ENCODE measurements around the gene SPRY4. TPM values are rescaled to one million over a fixed set of nuclear protein-coding genes. Genes with fewer than 3 reads are reported as not detected.
"Not testable (repeated sequence)": the region's sequence is repeated elsewhere in the genome, so short reads cannot be mapped to it uniquely, and the experiment has no call there.

Gene SPRY4
- total RNA-seq, 2 experiments from 2014 or later: 0.31 to 0.67 TPM

GRCh38 chr5:142283304-142283703, 41.5 kb downstream of the SPRY4 start:
- no peak overlapping the region for H3K4me3 Mint-ChIP-seq

GRCh38 chr5:142281966-142282365, 42.9 kb downstream of the SPRY4 start:
- DNase-seq: no peak
- Mint-ChIP-seq H3K27me3 (ENCODE audit: low read depth) (no peaks in the 10 kb centered on the region), H3K4me3 (no peak overlapping the region), H3K27ac (no peak overlapping the region), H3K9me3 (no peaks in the 10 kb centered on the region), H3K36me3 (ENCODE audit: low read depth) (no peaks in the 10 kb centered on the region), H3K4me1 (ENCODE audit: low read depth) (no peaks in the 10 kb centered on the region)
- intact Hi-C loops (cut with micrococcal nuclease): no loop called here
- CTCF ChIA-PET: no interaction called here

More at GRCh38 chr5:142283304-142283703, 41.5 kb downstream of the SPRY4 start:
- no peaks in the 10 kb centered on the region for H3K27me3 Mint-ChIP-seq (ENCODE audit: low read depth)
- no peaks in the 10 kb centered on the region for H3K9me3 Mint-ChIP-seq
- CTCF ChIA-PET: no interaction called here
- H3K36me3 Mint-ChIP-seq (ENCODE audit: low read depth): no peaks in the 10 kb centered on the region
- no peak overlapping the region for H3K27ac Mint-ChIP-seq
- peaks cover 7% of the 10 kb centered on the region for H3K4me1 Mint-ChIP-seq (ENCODE audit: low read depth)
- intact Hi-C loops (cut with micrococcal nuclease): no loop called here
- no peak for DNase-seq

GRCh38 chr5:142281008-142281367, 43.8 kb downstream of the SPRY4 start:
- Mint-ChIP-seq H3K4me1 (ENCODE audit: low read depth) (no peaks in the 10 kb centered on the region), H3K9me3 (no peaks in the 10 kb centered on the region), H3K36me3 (ENCODE audit: low read depth) (no peaks in the 10 kb centered on the region), H3K27me3 (ENCODE audit: low read depth) (no peaks in the 10 kb centered on the region), H3K27ac (no peak overlapping the region), H3K4me3 (no peak overlapping the region)
- intact Hi-C loops (cut with micrococcal nuclease): no loop called here
- CTCF ChIA-PET: no interaction called here
- DNase-seq: no peak

- no peak overlapping the region for H3K27ac Mint-ChIP-seq
- no peaks in the 10 kb centered on the region for H3K36me3 Mint-ChIP-seq (ENCODE audit: low read depth)
- H3K27me3 Mint-ChIP-seq (ENCODE audit: low read depth): no peaks in the 10 kb centered on the region
- H3K4me1 Mint-ChIP-seq (ENCODE audit: low read depth): no peaks in the 10 kb centered on the region
- H3K4me3 Mint-ChIP-seq: no peak overlapping the region
- intact Hi-C loops (cut with micrococcal nuclease): no loop called here
- H3K9me3 Mint-ChIP-seq: no peaks in the 10 kb centered on the region
- CTCF ChIA-PET: no interaction called here
- DNase-seq: no peak
Observed at GRCh38 chr5:142280066-142281007, 44.5 kb downstream of the SPRY4 start.

GRCh38 chr5:142278627-142279026, 46.2 kb downstream of the SPRY4 start:
- H3K27me3 Mint-ChIP-seq (ENCODE audit: low read depth): no peaks in the 10 kb centered on the region

GRCh38 chr5:142277796-142278195, 47.0 kb downstream of the SPRY4 start:
- CTCF ChIA-PET: interaction anchor here (0.7 kb wide), 1 partner anchor 356 kb away, joined by 5 read pairs; no protein-coding TSS in a partner anchor
- intact Hi-C loops (cut with micrococcal nuclease): no loop called here
- no peaks in the 10 kb centered on the region for H3K27me3 Mint-ChIP-seq (ENCODE audit: low read depth)

More at GRCh38 chr5:142278627-142279026, 46.2 kb downstream of the SPRY4 start:
- no peaks in the 10 kb centered on the region for H3K9me3 Mint-ChIP-seq
- H3K27ac Mint-ChIP-seq: no peak overlapping the region
- no peaks in the 10 kb centered on the region for H3K4me1 Mint-ChIP-seq (ENCODE audit: low read depth)
- H3K36me3 Mint-ChIP-seq (ENCODE audit: low read depth): no peaks in the 10 kb centered on the region
- no peak for DNase-seq
- CTCF ChIA-PET: interaction anchor here (0.7 kb wide), 1 partner anchor 355 kb away, joined by 5 read pairs; no protein-coding TSS in a partner anchor
- no peak overlapping the region for H3K4me3 Mint-ChIP-seq
- intact Hi-C loops (cut with micrococcal nuclease): no loop called here

GRCh38 chr5:142276517-142276916, 48.3 kb downstream of the SPRY4 start:
- CTCF ChIA-PET: no interaction called here
- H3K4me1 Mint-ChIP-seq (ENCODE audit: low read depth): no peaks in the 10 kb centered on the region
- no peaks in the 10 kb centered on the region for H3K36me3 Mint-ChIP-seq (ENCODE audit: low read depth)
- H3K4me3 Mint-ChIP-seq: no peak overlapping the region
- intact Hi-C loops (cut with micrococcal nuclease): no loop called here
- DNase-seq: no peak
- H3K9me3 Mint-ChIP-seq: no peaks in the 10 kb centered on the region
- H3K27ac Mint-ChIP-seq: no peak overlapping the region
- H3K27me3 Mint-ChIP-seq (ENCODE audit: low read depth): no peaks in the 10 kb centered on the region

More at GRCh38 chr5:142277796-142278195, 47.0 kb downstream of the SPRY4 start:
- H3K4me1 Mint-ChIP-seq (ENCODE audit: low read depth): no peaks in the 10 kb centered on the region
- DNase-seq: no peak
- H3K36me3 Mint-ChIP-seq (ENCODE audit: low read depth): no peaks in the 10 kb centered on the region
- H3K27ac Mint-ChIP-seq: no peak overlapping the region
- H3K9me3 Mint-ChIP-seq: no peaks in the 10 kb centered on the region
- H3K4me3 Mint-ChIP-seq: no peak overlapping the region

GRCh38 chr5:142275496-142275895, 49.3 kb downstream of the SPRY4 start:
- no peak for DNase-seq
- Mint-ChIP-seq H3K4me1 (ENCODE audit: low read depth) (no peaks in the 10 kb centered on the region), H3K27ac (no peak overlapping the region), H3K27me3 (ENCODE audit: low read depth) (no peaks in the 10 kb centered on the region), H3K4me3 (no peak overlapping the region), H3K36me3 (ENCODE audit: low read depth) (no peaks in the 10 kb centered on the region), H3K9me3 (no peaks in the 10 kb centered on the region)
- intact Hi-C loops (cut with micrococcal nuclease): no loop called here
- CTCF ChIA-PET: interaction anchor here (0.7 kb wide), 1 partner anchor 20 kb away, joined by 3 read pairs; no protein-coding TSS in a partner anchor

GRCh38 chr5:142272596-142272995, 52.2 kb downstream of the SPRY4 start:
- DNase-seq; H3K9me3 Mint-ChIP-seq; H3K27ac Mint-ChIP-seq; H3K27me3 Mint-ChIP-seq (ENCODE audit: low read depth); H3K4me3 Mint-ChIP-seq; H3K36me3 Mint-ChIP-seq (ENCODE audit: low read depth); CTCF ChIA-PET; intact Hi-C loops (cut with micrococcal nuclease); H3K4me1 Mint-ChIP-seq (ENCODE audit: low read depth): not testable (repeated sequence)

GRCh38 chr5:142264084-142264483, 60.7 kb downstream of the SPRY4 start:
- CTCF ChIA-PET; H3K4me3 Mint-ChIP-seq; H3K9me3 Mint-ChIP-seq; H3K4me1 Mint-ChIP-seq (ENCODE audit: low read depth); H3K36me3 Mint-ChIP-seq (ENCODE audit: low read depth); H3K27ac Mint-ChIP-seq; H3K27me3 Mint-ChIP-seq (ENCODE audit: low read depth); intact Hi-C loops (cut with micrococcal nuclease); DNase-seq: not testable (repeated sequence)

- Mint-ChIP-seq H3K36me3 (ENCODE audit: low read depth) (no peaks in the 10 kb centered on the region), H3K4me3 (no peak overlapping the region), H3K4me1 (ENCODE audit: low read depth) (no peaks in the 10 kb centered on the region), H3K9me3 (peaks cover 3% of the 10 kb centered on the region), H3K27ac (no peak overlapping the region), H3K27me3 (ENCODE audit: low read depth) (no peaks in the 10 kb centered on the region)
- CTCF ChIA-PET: no interaction called here
- DNase-seq: no peak
- intact Hi-C loops (cut with micrococcal nuclease): no loop called here
Observed at GRCh38 chr5:142263346-142263745, 61.5 kb downstream of the SPRY4 start.

GRCh38 chr5:142262683-142263082, 62.1 kb downstream of the SPRY4 start:
- no peak overlapping the region for H3K4me3 Mint-ChIP-seq
- H3K27ac Mint-ChIP-seq: no peak overlapping the region
- intact Hi-C loops (cut with micrococcal nuclease): no loop called here
- no peak for DNase-seq
- peaks cover 3% of the 10 kb centered on the region for H3K9me3 Mint-ChIP-seq
- CTCF ChIA-PET: no interaction called here
- H3K4me1 Mint-ChIP-seq (ENCODE audit: low read depth): no peaks in the 10 kb centered on the region
- H3K27me3 Mint-ChIP-seq (ENCODE audit: low read depth): no peaks in the 10 kb centered on the region
- no peaks in the 10 kb centered on the region for H3K36me3 Mint-ChIP-seq (ENCODE audit: low read depth)
